Stimulated activated CD8-positive, alpha-beta memory T cell treated with anti-CD3 and anti-CD28 coated beads, Interleukin-2, amount 100 ng/mL, for 48 hours (primary cell): ENCODE results near the gene LMAN2L.

Experiments
- DNase-seq, 2 donors: peaks; one replicate each; pipeline ENCODE4 v3.0.0-alpha.2; 2020; ENCODE audit warnings: low read depth in 2 of 2

The LMAN2L gene

DNA sequence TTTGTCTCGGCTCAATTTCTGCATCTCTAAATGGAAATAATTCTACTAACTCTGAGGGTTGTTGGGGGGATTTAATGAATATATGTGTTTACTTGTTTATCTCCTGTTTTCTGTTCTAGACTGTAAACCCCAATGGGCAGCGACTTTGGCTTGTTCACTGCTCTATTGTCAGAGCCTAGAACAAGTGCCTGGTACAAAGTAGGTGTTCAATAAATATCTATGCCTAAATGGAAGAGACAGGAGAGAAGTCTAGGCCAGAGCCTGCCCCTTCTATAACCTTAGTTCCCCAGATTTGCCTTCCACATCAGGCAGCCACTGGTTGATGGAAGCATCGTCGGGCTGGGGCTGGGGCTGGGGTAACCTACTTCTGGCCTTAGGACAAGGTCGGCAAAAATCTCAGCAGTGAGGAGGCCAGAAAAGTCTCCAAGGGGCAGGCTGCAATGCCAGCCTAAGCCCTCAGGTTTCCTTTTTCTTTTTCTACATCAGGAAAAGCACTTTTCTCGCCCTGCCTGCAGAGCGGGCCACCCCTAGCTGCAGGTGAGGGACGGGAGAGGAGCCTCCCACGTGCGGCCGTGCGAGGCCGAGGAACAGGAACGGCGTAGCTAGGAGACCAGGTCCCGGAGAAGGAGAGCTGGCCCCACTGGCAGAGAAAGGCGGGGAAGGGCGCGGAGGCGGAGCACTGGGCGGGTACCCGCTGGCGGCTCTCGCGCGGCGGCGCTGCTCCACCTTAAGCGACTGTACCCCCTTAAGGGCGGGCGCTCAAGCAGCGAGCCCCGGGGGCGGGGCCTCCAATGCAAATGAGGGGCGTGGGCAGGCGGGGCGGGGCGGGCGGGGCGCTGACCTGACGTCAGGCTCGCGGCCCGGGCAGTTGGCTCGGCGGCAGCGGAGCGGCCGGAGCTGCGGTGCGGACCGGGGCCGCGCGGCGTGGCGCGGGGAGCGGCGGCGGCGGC is 20.4 kb upstream of the LMAN2L start, which contains the start of gene CNNM4:
CNNM4 (plus strand) TSS at position 867 of the 950 bp plus-strand sequence. CDS start 98 bp downstream, outside the sequence.
- DNase-seq, result peak; percentile 89 to 90

GRCh38 chr2:96759548-96759947 is 19.7 kb upstream of the LMAN2L start:
- no peak for DNase-seq

DNA sequence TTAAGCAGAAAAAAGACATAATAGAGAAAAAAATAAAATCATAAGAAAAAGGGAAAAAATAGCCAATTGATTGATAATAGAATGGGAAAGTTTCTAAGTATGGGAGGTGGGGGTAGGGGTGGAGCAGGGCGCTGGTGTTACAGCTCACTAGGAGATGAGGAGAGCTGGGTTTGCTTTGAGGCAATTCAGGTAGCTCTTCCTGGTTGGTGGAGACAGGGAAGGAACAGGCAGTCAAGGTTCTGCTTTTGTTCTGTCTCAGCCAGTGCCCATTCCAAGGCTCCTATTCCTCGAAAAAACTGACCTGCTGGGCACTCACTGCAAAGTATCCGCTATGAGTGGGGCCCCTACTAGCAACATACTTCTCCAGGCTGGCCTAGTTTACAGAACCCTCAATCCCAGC is 19.1 kb upstream of the LMAN2L start:
- DNase-seq, result no peak

GRCh38 chr2:96757477-96757860 is 17.6 kb upstream of the LMAN2L start:
- no peak for DNase-seq

GRCh38 chr2:96756788-96757476 is 17.1 kb upstream of the LMAN2L start:
- DNase-seq, result no peak

GRCh38 chr2:96754317-96754716 is 14.5 kb upstream of the LMAN2L start:
- no peak for DNase-seq

DNA sequence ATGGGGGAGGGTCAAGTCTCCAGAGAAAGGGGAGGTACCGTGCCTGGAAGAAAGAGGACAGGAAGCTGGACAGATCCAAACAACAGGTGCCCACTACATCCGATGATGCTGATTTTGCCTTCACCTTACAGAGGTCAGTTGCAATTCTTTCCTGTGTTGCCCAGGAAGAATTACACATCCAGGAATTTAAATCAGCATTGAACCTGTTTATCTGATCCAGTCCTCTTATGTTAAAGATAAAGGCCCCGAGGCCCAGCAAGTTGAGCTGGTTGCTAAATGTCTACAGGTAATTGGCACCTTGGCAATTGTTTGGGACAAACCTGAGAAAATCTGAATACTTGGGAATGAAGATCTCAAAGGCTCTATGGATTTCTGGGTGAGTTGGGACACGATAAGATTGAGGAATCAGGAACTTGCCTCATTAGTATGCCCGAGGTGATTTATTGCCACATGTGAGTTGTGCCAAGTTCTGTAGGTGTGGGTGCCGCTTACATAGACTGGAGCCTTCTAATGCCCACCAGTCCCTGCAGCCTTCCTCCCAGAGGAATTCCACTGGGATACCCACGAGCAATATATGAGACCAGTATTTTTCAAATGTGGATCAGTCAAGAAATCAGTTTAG is 13.9 kb upstream of the LMAN2L start:
- no peak for DNase-seq

DNA sequence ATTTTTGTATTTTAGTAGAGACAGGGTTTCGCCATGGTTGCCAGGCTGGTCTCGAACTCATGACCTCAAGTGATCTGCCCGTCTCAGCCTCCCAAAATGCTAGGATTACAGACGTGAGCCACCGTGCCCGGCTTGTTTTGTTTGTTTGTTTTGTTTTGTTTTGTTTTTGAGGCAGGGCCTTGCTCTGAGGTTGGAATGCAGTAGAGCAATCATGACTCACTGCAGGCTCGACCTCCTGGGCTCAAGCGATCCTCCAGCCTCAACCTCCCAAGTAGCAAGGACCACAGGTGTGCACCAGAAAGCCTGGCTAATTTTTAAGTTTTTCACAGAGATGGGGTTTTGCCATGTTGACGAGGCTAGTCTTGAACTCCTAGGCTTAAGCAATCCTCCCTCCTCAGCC is 11.9 kb upstream of the LMAN2L start:
- no peak for DNase-seq

GRCh38 chr2:96747061-96747617 is 7.3 kb upstream of the LMAN2L start:
- DNase-seq, result no peak

- DNase-seq, result no peak
These were observed 710 bp downstream of the LMAN2L start for GRCh38 chr2:96739076-96739632.

DNA sequence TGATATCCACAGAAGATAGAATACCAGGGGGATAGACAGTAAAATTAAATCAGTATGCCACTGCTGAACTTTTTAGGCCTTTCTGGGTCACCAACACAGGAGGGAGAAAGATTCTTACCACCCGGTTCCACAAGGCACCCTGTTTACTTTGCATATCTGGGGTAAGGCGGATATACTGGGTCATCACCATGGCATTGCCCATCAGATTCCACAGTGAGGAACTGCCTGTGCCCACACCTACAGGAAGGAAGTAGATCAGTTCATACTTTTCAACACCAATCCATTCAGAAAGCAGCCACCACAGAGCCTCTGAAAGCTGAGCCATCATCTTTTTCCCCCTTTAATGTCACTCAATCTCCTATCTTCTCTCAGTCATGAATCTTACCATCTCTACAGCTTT is 2.0 kb downstream of the LMAN2L start:
- no peak for DNase-seq

- no peak for DNase-seq
These were observed 2.6 kb downstream of the LMAN2L start for GRCh38 chr2:96737251-96737650.

GRCh38 chr2:96734880-96735583 is 4.8 kb downstream of the LMAN2L start:
- DNase-seq, result no peak

GRCh38 chr2:96733931-96734330 is 5.9 kb downstream of the LMAN2L start:
- no peak for DNase-seq

DNA sequence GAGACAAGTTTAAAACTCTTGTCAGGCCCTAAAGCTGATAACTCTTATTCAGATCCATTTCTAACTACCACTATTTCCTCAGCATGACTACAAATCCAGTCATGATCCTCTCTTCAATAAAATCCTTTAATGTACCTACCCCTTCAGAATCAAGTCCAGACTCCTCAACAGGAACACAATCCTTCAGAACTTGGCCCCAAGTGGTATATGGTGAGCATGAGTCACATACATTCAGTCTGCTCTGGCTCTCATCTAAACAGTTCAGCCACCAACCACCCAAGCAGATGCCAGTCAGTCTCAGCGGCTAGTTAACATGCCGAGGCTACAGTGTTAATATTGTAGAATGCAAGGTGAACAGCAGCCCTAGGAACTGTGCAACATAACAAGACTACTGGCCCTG is 9.7 kb downstream of the LMAN2L start:
- DNase-seq, result no peak

DNA sequence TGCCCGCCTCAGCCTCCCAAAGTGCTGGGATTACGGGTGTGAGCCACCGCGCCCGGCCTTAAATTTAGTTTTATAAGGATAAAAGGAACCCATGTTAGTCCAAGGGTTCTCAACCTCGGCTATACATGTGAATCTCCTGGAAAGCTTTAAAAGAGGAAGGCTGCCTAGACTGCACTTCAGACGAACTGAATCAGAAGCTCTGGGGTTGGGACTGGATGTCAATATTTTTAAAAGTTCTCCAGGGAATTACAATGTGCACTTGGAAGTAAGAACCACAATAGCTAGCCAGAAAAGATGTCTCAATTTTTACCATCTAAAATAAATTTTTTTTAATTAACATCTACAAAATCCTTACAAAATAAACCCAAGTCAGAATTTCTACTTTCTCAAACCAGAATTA is 10.1 kb downstream of the LMAN2L start:
- DNase-seq, result no peak

GRCh38 chr2:96727431-96727830 is 12.4 kb downstream of the LMAN2L start:
- no peak for DNase-seq

DNA sequence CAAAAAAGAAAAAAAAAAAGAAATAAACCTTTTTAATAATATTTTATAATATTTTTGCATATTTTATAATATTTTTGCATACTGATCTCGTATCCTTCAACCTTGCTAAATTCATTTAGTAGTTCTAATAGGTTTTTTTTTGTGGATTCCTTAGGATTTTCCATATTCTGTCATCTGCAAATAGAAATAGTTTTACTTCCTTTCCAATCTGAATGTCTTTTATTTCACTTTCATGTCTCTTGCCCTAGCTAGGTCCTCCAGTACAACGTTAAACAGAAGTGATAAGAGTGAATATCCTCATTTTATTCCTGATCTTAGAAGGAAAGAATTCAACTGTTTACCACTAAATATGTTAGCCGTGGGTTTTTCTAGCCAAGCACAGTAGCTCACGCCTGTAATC is 13.7 kb downstream of the LMAN2L start:
- no peak for DNase-seq

- no peak for DNase-seq
These were observed 23.5 kb downstream of the LMAN2L start for GRCh38 chr2:96716388-96716787.

GRCh38 chr2:96715658-96716057 is 24.2 kb downstream of the LMAN2L start:
- DNase-seq, result no peak

DNA sequence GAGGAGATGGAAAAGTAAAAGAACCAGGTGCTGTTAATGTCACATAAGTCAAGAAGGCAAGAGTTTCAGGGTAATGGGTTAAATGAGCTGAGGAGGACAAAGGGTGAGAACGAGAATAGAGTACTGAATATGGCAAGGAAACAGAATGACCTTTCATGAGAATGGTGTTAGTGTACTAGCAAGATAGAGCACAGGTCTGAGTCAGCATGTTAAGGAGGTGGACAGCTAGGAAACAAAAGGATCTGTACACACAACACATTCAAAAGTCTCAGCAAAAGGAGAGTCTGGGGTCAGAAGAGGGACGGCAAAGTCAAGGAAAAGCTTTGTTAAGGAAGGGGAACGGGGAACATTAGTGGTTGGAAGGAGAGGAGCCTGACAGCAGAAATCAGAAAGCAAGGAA is 28.9 kb downstream of the LMAN2L start:
- DNase-seq, result no peak
